Measurements from ENCODE around the gene PCNX4. TPM values are rescaled to one million over a fixed set of nuclear protein-coding genes. Genes with fewer than 3 reads are reported as not detected.

PCNX4 gene
- total and polyA plus RNA-seq, 8 donors = 6.8 to 105 (median 30.7) TPM

DNA sequence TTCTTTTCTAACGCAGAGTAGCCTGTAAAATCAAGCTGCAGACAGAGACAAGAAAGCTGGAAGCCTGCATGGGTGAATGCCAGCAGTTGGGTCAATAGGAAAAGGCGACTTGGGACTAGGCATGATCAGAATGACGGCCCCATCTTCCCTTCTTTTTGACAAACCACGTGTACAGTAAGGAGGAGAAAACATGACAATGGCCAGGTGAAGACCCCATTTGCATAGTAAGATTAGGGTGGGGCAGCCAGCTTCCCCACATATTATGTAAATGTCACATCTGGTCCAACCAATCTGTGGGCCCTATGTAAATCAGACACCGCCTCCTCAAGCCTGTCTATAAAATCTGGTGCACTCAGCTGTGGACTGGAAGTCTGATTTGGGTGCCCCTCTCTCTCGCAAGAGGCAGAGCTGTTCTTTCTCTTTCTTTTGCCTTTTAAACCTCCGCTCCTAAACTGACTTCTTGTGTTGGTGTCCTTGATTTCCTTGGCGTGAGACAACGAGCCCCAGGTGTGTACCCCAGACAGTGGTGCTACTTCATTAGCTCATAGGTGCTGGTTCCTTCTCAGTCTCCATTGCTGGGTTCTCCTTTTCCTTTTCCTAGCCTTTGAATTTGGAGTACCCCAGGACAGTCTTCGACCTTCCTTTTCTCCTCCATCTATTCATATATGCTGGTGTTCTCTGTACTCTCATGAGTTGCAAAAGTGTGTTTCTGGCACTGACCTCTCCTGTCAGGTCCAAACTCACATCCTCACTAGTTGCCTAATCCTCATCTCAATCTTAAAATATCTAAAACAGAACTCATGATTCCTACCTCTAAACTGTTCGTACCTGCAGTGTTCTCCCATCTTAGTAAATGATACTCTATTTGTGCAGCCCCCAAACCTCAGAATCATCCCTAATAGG lies 82.9 kb downstream of the PCNX4 start:
- intact Hi-C loops (cut with DNase I; ENCODE audit: low total_unique reads) = loop anchor here (5.0 kb wide), 1 partner anchor 207 kb away; no protein-coding TSS in a partner anchor
- no peak for DNase-seq
- 81 to 87% (median 82%) methylated on average over 11 of the region's 11 CpGs for WGBS, 5 donors
- TF ChIP-seq POLR2AphosphoS5 (IDR thresholded peaks at IDR 0.05) (no peak), EP300 (IDR thresholded peaks at IDR 0.05) (no peak), POLR2A (IDR thresholded peaks at IDR 0.05) (no peak)
- TF ChIP-seq, protein P1, sequence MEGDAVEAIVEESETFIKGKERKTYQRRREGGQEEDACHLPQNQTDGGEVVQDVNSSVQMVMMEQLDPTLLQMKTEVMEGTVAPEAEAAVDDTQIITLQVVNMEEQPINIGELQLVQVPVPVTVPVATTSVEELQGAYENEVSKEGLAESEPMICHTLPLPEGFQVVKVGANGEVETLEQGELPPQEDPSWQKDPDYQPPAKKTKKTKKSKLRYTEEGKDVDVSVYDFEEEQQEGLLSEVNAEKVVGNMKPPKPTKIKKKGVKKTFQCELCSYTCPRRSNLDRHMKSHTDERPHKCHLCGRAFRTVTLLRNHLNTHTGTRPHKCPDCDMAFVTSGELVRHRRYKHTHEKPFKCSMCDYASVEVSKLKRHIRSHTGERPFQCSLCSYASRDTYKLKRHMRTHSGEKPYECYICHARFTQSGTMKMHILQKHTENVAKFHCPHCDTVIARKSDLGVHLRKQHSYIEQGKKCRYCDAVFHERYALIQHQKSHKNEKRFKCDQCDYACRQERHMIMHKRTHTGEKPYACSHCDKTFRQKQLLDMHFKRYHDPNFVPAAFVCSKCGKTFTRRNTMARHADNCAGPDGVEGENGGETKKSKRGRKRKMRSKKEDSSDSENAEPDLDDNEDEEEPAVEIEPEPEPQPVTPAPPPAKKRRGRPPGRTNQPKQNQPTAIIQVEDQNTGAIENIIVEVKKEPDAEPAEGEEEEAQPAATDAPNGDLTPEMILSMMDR (IDR thresholded peaks at IDR 0.05) = no peak
- H3K4me1 ChIP-seq = no peaks in the 10 kb centered on the region
- H3K4me3 ChIP-seq = no peak overlapping the region
- no peaks in the 10 kb centered on the region for H3K27me3 ChIP-seq
- H3K36me3 ChIP-seq = no peaks in the 10 kb centered on the region
- no peak overlapping the region for H3K27ac ChIP-seq
- peaks cover 0 to 3% (median 0%) of the 10 kb centered on the region in 4 donors for H3K9me3 ChIP-seq

DNA sequence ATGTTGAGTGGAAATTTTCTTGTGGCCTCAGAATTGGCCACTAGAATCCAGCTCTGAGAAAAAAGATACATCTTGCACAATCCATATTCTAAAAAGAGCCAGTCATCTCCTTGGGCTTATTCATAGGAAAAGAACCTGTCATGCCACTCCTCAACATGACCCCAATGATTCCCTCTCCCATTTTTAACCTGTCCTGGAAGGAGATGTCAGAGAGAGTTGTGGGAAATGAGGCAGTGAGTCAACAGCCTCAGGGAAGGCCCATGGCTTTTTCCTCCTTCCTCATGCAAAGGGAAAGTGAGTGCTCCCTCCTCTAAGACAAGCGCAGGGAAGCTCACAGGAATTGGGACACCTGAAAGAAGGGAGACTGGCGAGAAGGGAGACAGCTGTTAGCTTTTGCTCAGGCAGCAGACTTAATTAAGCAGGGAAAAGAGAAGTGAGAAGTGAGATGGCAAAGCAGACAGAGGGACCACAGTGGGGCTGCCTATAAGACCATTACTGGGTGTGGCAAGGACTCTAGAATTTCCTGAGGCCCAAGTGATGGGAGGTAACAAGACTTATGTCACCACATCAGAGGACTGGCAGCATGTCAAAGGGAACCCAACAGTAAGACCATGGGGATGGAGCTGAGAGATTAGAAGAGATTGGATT lies 83.7 kb downstream of the PCNX4 start:
- Histone ChIP-seq H3K4me1 (no peaks in the 10 kb centered on the region), H3K4me3 (no peak overlapping the region), H3K27me3 (no peaks in the 10 kb centered on the region), H3K36me3 (no peaks in the 10 kb centered on the region), H3K9me3 (peaks cover 0 to 3% (median 0%) of the 10 kb centered on the region in 4 donors), H3K27ac (no peak overlapping the region)
- TF ChIP-seq, protein P1 (IDR thresholded peaks at IDR 0.05) = no peak
- TF ChIP-seq POLR2AphosphoS5 (IDR thresholded peaks at IDR 0.05) (no peak), EP300 (IDR thresholded peaks at IDR 0.05) (no peak), POLR2A (IDR thresholded peaks at IDR 0.05) (no peak)
- intact Hi-C loops (cut with DNase I; ENCODE audit: low total_unique reads) = no loop called here
- 73 to 88% (median 86%) methylated on average over 2 of the region's 2 CpGs for WGBS, 5 donors
- no peak for DNase-seq

DNA sequence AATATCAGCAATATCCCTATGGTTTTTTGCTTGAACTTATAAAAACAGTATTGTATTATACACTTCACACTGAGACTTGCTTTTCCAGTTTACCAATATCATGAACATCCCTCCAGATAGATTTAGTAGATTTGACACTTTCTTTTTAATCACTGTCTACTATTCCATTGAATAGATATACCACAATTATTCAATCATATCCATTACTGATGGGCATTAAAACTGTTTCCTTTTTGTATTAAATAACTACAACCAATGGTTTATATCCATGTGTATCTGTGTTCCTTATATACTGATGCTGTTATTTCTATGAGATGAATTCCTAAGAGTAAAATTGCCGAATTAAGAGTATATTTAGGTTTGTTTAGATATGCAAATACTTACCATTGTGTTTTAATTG lies 86.4 kb downstream of the PCNX4 start:
- no peak for DNase-seq
- Histone ChIP-seq H3K4me1 (no peaks in the 10 kb centered on the region), H3K27ac (no peak overlapping the region), H3K4me3 (no peak overlapping the region), H3K27me3 (no peaks in the 10 kb centered on the region), H3K36me3 (no peaks in the 10 kb centered on the region), H3K9me3 (peaks cover 0 to 3% (median 0%) of the 10 kb centered on the region in 4 donors)
- intact Hi-C loops (cut with DNase I; ENCODE audit: low total_unique reads) = no loop called here
- TF ChIP-seq POLR2A (IDR thresholded peaks at IDR 0.05) (no peak), EP300 (IDR thresholded peaks at IDR 0.05) (no peak), POLR2AphosphoS5 (IDR thresholded peaks at IDR 0.05) (no peak)
- TF ChIP-seq, protein P1 (IDR thresholded peaks at IDR 0.05) = no peak
- 94 to 100% (median 98%) methylated on average over 1 of the region's 1 CpG for WGBS, 5 donors

GRCh38 chr14:60178820-60179219 lies 87.1 kb downstream of the PCNX4 start:
- Histone ChIP-seq H3K4me1 (peaks cover 0 to 5% (median under 1%) of the 10 kb centered on the region in 4 donors), H3K36me3 (no peaks in the 10 kb centered on the region), H3K27me3 (no peaks in the 10 kb centered on the region), H3K4me3 (no peak overlapping the region), H3K27ac (no peak overlapping the region), H3K9me3 (peaks cover 0 to 3% (median 0%) of the 10 kb centered on the region in 4 donors)
- WGBS, 5 donors = 97 to 100% (median 97%) methylated on average over 1 of the region's 1 CpG
- intact Hi-C loops (cut with DNase I; ENCODE audit: low total_unique reads) = no loop called here
- TF ChIP-seq, protein P1 (IDR thresholded peaks at IDR 0.05) = no peak
- TF ChIP-seq POLR2A (IDR thresholded peaks at IDR 0.05) (no peak), POLR2AphosphoS5 (IDR thresholded peaks at IDR 0.05) (no peak), EP300 (IDR thresholded peaks at IDR 0.05) (no peak)
- DNase-seq = no peak

All from stomach (tissue), 9 donors.